Measurements from ENCODE around the gene SEC14L6.
"Not testable (repeated sequence)": the region's sequence is repeated elsewhere in the genome, so short reads cannot be mapped to it uniquely, and the experiment has no call there.

The SEC14L6 gene

DNA sequence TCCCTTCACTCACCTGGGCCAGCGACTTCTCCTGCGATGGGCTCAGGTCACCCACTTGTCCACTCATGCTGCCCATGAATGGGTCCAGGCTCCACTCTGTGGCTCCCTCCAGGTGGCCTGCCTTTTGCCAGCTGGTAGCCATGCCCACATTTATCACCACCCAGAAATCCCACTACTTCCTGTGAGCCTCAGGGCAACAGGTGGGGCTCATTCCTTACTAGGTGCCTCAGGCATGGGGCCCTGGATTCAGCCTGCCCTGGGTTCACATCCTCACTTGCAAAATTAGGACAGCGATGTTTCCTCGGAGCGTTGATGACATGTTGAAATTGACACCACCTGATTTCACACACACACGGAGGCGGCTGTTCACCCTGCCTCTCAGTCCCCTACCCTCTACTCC is at the start of gene SEC14L6:
Gene SEC14L6 (minus strand): TSS at position 126 of the 400 bp plus-strand sequence. CDS start 59 bp downstream, at position 67.
- DNase-seq (ENCODE audit: low spot score): no peak

DNA sequence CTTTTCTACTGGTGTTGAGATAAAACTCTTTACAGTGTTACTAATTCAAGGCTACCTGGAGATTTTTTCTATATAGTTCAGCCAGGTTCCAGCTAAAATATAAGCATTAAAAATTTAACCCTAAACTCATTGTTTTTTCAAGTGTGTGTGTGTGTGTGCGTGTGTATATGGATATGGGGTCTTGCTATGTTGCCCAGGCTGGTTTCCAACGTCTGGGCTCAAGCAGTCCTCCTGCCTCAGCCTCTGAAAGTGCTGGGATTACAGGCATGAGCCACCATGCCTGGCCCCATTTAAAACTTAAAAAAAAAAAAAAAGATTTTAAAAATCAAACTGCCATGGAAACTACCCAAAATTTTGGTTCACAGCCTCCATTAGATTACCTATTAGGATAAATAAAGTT is 49.7 kb upstream of the SEC14L6 start:
- DNase-seq (ENCODE audit: low spot score): no peak

DNA sequence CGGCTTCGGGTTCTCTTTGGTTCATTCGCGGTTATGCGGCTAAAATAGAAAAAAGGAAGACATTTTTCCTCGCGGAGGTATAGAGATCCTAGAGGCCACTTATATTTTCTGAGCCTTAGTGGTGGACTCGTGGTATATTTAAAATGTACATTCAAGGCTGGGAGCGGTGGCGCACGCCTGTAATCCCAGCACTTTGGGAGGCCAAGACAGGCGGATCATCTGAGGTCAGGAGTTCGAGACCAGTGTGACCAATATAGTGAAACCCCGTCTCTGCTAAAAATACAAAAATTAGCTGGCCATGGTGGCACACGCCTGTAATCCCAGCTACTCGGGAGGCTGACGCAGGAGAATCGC is 45.8 kb upstream of the SEC14L6 start:
- not testable (repeated sequence) for DNase-seq (ENCODE audit: low spot score)

- peak; percentile 99 for DNase-seq (ENCODE audit: low spot score)
Observed at GRCh38 chr22:30591588-30592359, 45.2 kb upstream of the SEC14L6 start, which contains the start of gene PES1. PES1 (minus strand) TSS chr22:30591910; CDS start chr22:30591833, 77 bp downstream.

DNA sequence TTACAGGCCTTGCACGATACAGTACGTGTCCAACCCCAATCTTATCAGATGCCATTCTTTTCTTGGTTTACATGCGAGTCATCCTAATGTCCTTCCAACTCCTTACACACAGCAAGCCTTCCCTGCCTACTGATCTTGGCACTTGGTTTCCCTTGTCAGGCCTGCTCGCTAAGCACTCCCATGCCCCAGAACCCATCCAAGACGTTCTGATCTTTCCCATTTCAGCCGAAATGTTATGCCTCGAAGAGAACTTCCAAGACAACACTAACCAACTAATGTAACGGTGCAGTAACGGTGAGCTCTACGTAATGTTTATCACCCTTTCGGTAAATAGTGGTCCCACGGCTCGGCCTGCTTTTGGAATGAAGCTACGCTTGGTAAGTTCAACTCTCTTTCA is 44.6 kb upstream of the SEC14L6 start:
- DNase-seq (ENCODE audit: low spot score): peak; percentile 33

DNA sequence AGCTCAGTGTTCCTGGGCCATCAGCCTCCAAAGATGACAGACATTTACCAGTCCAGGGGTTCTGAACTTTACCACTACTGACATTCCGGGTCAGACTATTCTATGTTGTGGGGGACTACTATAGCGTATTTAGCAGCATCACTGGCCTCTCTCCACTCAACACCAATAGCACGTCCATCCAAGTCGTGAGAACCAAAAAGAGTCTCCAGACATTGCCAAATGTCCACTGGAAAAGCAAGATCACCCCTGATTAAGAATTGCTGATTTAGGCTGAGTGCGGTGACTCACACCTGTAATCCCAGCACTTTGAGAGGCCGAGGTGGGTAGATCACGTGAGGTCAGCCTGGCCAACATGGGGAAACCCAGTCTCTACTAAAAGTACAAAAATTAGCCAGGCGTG is 39.9 kb upstream of the SEC14L6 start:
- DNase-seq (ENCODE audit: low spot score): no peak

- DNase-seq (ENCODE audit: low spot score): no peak
Observed at GRCh38 chr22:30584441-30584840, 37.9 kb upstream of the SEC14L6 start.

DNA sequence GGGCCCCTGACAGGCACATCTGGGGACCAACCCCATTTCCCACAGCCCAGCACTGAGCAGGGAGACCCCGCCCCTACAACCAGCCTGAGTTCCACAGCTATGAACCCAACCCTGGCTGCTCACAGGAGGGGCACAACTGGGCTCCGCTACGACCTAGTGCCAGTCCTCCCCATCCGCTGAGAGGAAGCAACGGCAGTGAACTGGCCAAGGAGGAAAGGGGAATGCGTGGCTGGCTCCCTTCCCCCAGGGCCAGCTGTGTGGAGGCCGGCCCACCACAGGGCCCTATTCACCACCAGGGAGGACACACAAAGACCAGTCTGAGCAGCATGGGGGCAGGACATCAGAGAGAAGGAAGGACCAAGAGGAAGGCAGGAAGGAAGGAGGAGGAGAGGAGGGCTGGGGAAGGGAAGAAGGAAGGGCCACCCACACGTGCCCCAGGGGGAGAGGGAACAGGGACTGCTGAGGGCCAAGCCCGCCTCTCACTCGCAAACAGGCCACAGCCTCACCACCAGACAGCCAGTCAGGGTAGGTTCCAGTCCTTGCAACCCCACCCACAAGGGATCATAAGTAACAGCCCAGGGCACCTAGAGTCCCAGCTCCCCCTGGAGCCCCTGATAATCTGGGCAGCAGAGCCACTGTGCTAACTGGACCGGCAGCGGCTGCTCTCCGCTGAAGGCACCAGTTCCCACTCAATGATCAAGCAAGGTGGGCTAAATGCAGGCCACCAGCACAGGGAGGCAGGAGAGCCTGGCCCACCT is 36.4 kb upstream of the SEC14L6 start:
- no peak for DNase-seq (ENCODE audit: low spot score)

DNA sequence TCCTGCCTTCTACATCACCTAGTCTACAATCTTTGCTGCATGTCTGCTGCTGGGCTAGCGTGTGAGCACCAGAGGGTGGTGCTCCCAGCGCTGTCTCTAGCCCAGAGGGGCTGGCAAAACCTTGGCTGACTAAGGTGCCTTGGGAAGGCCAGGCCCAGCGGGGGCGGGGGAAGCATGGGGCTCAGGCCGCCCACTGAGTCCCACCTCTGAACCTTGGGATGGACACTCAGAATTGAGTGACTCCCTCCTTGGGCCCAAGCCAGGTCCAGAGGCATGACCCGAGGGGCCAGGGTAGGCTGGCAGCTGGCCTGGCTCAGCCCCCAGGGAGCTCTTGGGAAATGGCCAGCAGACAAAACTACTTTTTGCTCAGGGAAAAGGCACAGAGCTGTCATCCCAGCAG is 35.5 kb upstream of the SEC14L6 start:
- DNase-seq (ENCODE audit: low spot score): no peak

- DNase-seq (ENCODE audit: low spot score): no peak
Observed at GRCh38 chr22:30580896-30581295, 34.4 kb upstream of the SEC14L6 start.

DNA sequence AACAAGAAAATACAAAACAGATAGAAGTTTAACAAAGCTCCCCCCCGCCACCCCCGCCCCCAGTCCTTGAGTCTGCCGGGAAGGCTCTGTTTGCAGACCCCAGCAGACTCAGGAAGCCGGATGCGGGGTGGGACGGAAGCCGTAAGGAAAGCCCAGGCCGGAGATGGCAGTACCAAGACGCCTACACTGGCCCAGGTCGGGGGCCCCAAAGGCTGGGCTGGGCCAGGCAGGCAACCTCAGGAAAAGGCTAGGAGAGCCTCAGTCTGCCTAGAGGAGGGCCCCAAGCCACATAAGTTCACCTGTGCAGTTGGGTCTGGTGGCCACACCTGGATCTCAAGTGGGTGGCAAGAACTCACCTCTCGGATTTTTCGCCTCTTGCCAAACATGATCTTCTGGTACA is 31.9 kb upstream of the SEC14L6 start:
- DNase-seq (ENCODE audit: low spot score): no peak

- DNase-seq (ENCODE audit: low spot score): no peak
Observed at GRCh38 chr22:30575859-30576258, 29.3 kb upstream of the SEC14L6 start.

DNA sequence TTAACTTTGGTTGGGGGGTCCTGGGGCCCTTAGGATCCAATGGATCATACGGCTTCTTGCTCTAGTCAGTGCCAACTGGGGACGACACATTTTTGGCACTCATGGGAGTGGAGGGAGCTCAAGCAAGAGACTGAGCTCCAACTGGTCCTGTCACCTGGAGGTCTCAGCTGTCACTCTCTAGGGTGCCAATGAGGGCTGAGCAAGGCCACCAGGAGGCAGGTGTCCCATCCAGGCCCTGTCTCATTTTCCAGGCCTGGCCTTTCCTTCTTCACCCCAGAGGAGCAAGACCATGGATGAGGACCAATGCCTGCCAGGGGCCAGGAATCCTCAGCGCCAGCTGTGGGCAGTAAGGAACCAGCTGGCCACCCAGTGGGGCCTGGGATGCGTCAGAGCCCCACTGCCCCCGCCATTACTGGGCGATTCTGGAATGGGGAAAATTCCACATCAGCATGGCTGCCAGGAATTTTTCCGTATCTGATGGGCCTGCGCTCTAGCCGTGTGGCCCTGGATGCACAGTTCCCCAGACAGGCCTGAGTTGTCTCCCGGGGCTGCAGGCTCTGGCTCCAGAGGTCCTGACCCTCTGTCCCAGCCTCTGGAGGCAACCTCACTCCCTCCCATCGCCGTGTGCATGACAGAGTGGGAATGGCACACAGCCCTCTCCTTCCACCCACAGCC is 28.6 kb upstream of the SEC14L6 start:
- peak; percentile 40 for DNase-seq (ENCODE audit: low spot score)

GRCh38 chr22:30574095-30574981 is 27.8 kb upstream of the SEC14L6 start, which contains the start of gene GAL3ST1:
GAL3ST1 (minus strand) TSS chr22:30574665; CDS start chr22:30557392, 17,273 bp downstream.
- no peak for DNase-seq (ENCODE audit: low spot score)

- no peak for DNase-seq (ENCODE audit: low spot score)
Observed at GRCh38 chr22:30573594-30574094, 27.1 kb upstream of the SEC14L6 start.

DNA sequence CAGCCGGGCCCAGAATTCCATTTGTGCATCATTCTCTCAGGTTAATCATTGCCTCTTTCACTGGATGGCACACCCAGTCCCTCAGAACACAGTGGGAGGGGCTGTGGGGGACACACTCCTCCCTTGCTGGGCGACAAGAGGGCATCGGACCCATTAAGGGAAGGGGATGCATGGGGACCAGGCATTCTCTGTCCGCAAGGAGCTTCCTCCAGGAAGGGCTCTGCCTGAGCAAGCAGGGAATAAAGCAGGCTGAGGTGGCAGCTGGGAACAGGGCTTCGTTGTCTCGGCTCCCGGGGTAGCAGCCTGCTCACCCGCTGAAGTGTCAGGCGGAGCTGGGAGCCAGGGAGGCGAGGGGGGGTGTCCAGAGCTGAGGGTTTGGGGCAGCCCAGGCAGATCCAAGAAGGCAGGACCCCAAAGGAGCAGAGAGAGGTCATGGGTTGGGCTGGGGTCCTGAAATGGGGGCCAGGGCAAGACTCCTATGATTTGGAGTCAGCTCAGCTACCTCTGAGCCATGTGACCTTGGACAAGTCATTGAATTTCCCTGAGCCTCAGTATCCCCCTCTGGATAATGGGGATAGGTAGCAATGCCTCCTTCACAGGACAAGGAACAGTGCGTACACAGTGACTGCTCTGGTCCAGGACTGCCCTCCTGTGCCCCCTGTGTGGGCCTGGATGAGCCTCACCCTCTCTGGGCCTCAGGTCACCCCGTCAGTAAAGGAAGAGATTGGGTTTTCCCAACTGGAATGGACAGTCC is 26.5 kb upstream of the SEC14L6 start:
- no peak for DNase-seq (ENCODE audit: low spot score)

GRCh38 chr22:30572210-30572609 is 25.7 kb upstream of the SEC14L6 start:
- no peak for DNase-seq (ENCODE audit: low spot score)

GRCh38 chr22:30569674-30570202 is 23.2 kb upstream of the SEC14L6 start:
- DNase-seq (ENCODE audit: low spot score): no peak

GRCh38 chr22:30568137-30568805 is 21.7 kb upstream of the SEC14L6 start:
- no peak for DNase-seq (ENCODE audit: low spot score)

DNA sequence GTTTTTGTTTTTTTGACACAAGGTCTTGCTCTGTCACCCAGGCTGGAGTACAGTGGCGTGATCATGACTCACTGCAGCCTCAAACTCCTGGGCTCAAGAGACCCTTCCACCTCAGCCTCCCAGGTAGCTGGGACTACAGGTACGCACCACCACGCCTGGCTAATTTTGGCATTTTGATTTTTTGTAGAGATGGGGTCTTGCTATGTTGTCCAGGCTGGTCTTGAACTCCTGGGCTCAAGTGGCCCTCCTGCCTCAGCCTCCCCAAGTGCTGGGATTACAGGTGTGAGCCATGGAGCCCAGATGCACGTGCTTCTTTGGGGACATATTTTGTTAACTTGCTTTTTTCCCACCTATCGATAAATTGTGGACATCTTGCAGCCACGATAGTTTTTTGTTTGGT is 20.7 kb upstream of the SEC14L6 start:
- not testable (repeated sequence) for DNase-seq (ENCODE audit: low spot score)

All from AG20443 (cell line).